HepG2 (cell line): ENCODE measurements around the gene LYRM1. TPM values are rescaled to one million over a fixed set of nuclear protein-coding genes. Genes with fewer than 3 reads are reported as not detected.

Experiments
- ATAC-seq: fragments of 200-7000 bp; cut with Tn5 transposase; 3 replicates; pipeline ENCODE4 v1.9.1; 2020; ENCODE audit warnings: mild to moderate bottlenecking, moderate library complexity
- BruUV-seq: library from RNA; stranded (reverse); fragments of 400-500 nt; replicated peaks from 2 replicates; lab custom pipeline; 2021; lab: Mats Ljungman, UMichigan
- CTCF ChIA-PET: fragments of 300-600 bp; formaldehyde crosslinking; extraction: SDS; loops from one replicate; lab custom pipeline; 2021; ENCODE audit warnings: low total read pairs, inconsistent platforms, low intra/inter-chr PET ratio; lab: Yijun Ruan, JAX
- POLR2A ChIA-PET: fragments of 350-600 bp; sonication (Branson Sonifier 250); formaldehyde crosslinking; loops from one replicate; lab custom pipeline; 2020; ENCODE audit warnings: antibody characterized with exemption, inconsistent platforms; lab: Yijun Ruan, JAX
- DNase-seq: peaks from one replicate; pipeline ENCODE4 v3.0.0-alpha.2; 2015; ENCODE audit warnings: low spot score
- FAIRE-seq: peaks from 3 replicates; lab custom pipeline; 2011; peaks lifted over from hg19 to GRCh38; lab: Jason Lieb, UNC
- H2AFZ ChIP-seq: one replicate; pipeline ENCODE4 v1.6.1; 2011; ENCODE audit warnings: low read length, inconsistent platforms
- H3K27ac ChIP-seq: fragments of 300-600 bp; 3 replicates; pipeline ENCODE4 v1.8.0; 2011; ENCODE audit warnings: mixed run types, mild to moderate bottlenecking, mixed read lengths, low read length, inconsistent platforms; ENCODE audit not compliant: insufficient read depth; ENCODE audit errors: extremely low read length
- H3K27me3 ChIP-seq, 2 experiments: fragments of 200-600 bp in 1 of 2; 2 replicates in 1 of 2; 3 replicates in 1 of 2; pipeline versions ENCODE4 v1.6.0 to v1.8.0; 2011; ENCODE audit warnings: low read length in 2 of 2, mild to moderate bottlenecking in 2 of 2, moderate library complexity in 2 of 2, inconsistent platforms in 1 of 2; ENCODE audit not compliant: insufficient read depth in 2 of 2, control insufficient read depth in 1 of 2
- H3K36me3 ChIP-seq, 2 experiments: fragments of 200-600 bp in 1 of 2; replicated peaks in 1 of 2; 2 replicates in 1 of 2; 3 replicates in 1 of 2; pipeline versions ENCODE4 v1.5.1 to v1.8.0; 2011; ENCODE audit warnings: low read length in 2 of 2, inconsistent platforms in 1 of 2; ENCODE audit not compliant: insufficient read depth in 2 of 2, control insufficient read depth in 1 of 2
- H3K4me1 ChIP-seq: 2 replicates; pipeline ENCODE4 v1.5.1; 2012; ENCODE audit warnings: low read length, inconsistent platforms; ENCODE audit not compliant: insufficient read depth
- H3K4me2 ChIP-seq: 2 replicates; pipeline ENCODE4 v1.6.0; 2011; ENCODE audit warnings: low read depth, low read length, inconsistent platforms
- H3K4me3 ChIP-seq, 3 experiments: fragments of 200-600 bp in 1 of 3; sonication (generic), shearing (Covaris generic) in 1 of 3; replicated peaks in 1 of 3; 2 replicates each; pipeline ENCODE4 v1.5.1; 2011 to 2016; ENCODE audit warnings: low read length in 3 of 3, inconsistent platforms in 2 of 3, low read depth in 2 of 3, mild to moderate bottlenecking in 2 of 3, control low read depth in 1 of 3, mixed read lengths in 1 of 3; ENCODE audit not compliant: insufficient read depth in 1 of 3
- H3K79me2 ChIP-seq: one replicate; pipeline ENCODE4 v1.6.1; 2011; ENCODE audit warnings: low read length, inconsistent platforms; ENCODE audit not compliant: insufficient read depth
- H3K9ac ChIP-seq: 2 replicates; pipeline ENCODE4 v1.6.0; 2011; ENCODE audit warnings: mild to moderate bottlenecking, low read depth, low read length, inconsistent platforms; ENCODE audit not compliant: insufficient read depth
- H3K9me3 ChIP-seq: 2 replicates; pipeline ENCODE4 v1.5.1; 2012; ENCODE audit warnings: mild to moderate bottlenecking, low read length
- H4K20me1 ChIP-seq: 2 replicates; pipeline ENCODE4 v1.6.0; 2011; ENCODE audit warnings: inconsistent platforms, mild to moderate bottlenecking, low read length, moderate library complexity; ENCODE audit not compliant: insufficient read depth
- AHR ChIP-seq: IDR thresholded peaks from 2 replicates; pipeline ENCODE4 v1.6.1; 2018; ENCODE audit warnings: missing genetic modification reagents, missing compliant biosample characterization
- CBX2 ChIP-seq, 2 experiments: fragments of 200-600 bp in 1 of 2; sonication (generic); formaldehyde crosslinking in 1 of 2; IDR thresholded peaks; 2 replicates each; pipeline versions ENCODE4 v1.7.0 to v1.8.1; 2018 to 2022; ENCODE audit warnings: low read depth in 2 of 2, low read length in 1 of 2, mild to moderate bottlenecking in 1 of 2, missing genetic modification reagents in 1 of 2
- EP300 ChIP-seq, 3 experiments: sonication (generic) in 1 of 3; formaldehyde crosslinking in 1 of 3; IDR thresholded peaks; 2 replicates each; pipeline versions ENCODE4 v1.5.1 to v1.6.1; 2011 to 2020; ENCODE audit warnings: low read depth in 2 of 3, low read length in 2 of 3, borderline replicate concordance in 1 of 3, improper control_type of control experiment in 1 of 3, mild to moderate bottlenecking in 1 of 3, missing genetic modification reagents in 1 of 3, moderate library complexity in 1 of 3
- RCOR2 ChIP-seq: IDR thresholded peaks from 2 replicates; pipeline ENCODE4 v1.6.1; 2016; ENCODE audit warnings: missing biosample characterization, missing genetic modification reagents
- SCMH1 ChIP-seq: sonication (generic); formaldehyde crosslinking; IDR thresholded peaks from 2 replicates; pipeline ENCODE4 v1.9.0; 2021; ENCODE audit warnings: missing genetic modification reagents, mild to moderate bottlenecking, borderline replicate concordance
- ZKSCAN8 ChIP-seq: IDR thresholded peaks from 2 replicates; pipeline ENCODE4 v1.6.1; 2016; ENCODE audit warnings: borderline replicate concordance, missing genetic modification reagents, missing compliant biosample characterization
- ZNF569 ChIP-seq: sonication (generic); formaldehyde crosslinking; IDR thresholded peaks from 2 replicates; pipeline ENCODE4 v1.5.0; 2020; ENCODE audit warnings: mild to moderate bottlenecking, missing genetic modification reagents, moderate library complexity, borderline replicate concordance
- ZNF768 ChIP-seq: sonication (generic); formaldehyde crosslinking; IDR thresholded peaks from 2 replicates; pipeline ENCODE4 v1.4.0; 2020; ENCODE audit warnings: missing genetic modification reagents
- ZNF839 ChIP-seq: sonication (generic); formaldehyde crosslinking; IDR thresholded peaks from 2 replicates; pipeline ENCODE4 v1.4.0; 2020; ENCODE audit warnings: missing genetic modification reagents, mild to moderate bottlenecking, borderline replicate concordance
- in situ Hi-C: cut with HindIII; loops from 2 replicates; pipeline ENCODE4 v1.10.0; 2017; ENCODE audit warnings: low pct_unique_long_range_greater_than_20kb; ENCODE audit not compliant: extremely low pct_ligation_motif_present
- intact Hi-C: fragments of 100-400 bp; cut with micrococcal nuclease; formaldehyde crosslinking; loops from one replicate; pipeline ENCODE4 v1.10.0; 2022; ENCODE audit not compliant: unreplicated experiment
- polyA plus RNA-seq, 8 experiments: library from polyadenylated mRNA; depleted of rRNA in 3 of 8; stranded (reverse) in 7 of 8; unstranded in 1 of 8; fragments of >200 nt; fragmentation: Illumina TruSeq in 4 of 8; extraction: Trizol in 4 of 8; gene quantifications; 2 replicates each; pipeline versions ENCODE4 v1.2.1 to v1.2.3, GENCODE V29; 2011 to 2016; ENCODE audit warnings: low read depth in 4 of 8, missing spikeins in 1 of 8, mixed read lengths in 1 of 8; ENCODE audit not compliant: insufficient read depth in 1 of 8
- total RNA-seq, 5 experiments: library from RNA; depleted of rRNA; stranded (reverse); fragments of >200 nt; fragmentation: Illumina TruSeq; extraction: Trizol; gene quantifications; 2 replicates each; pipeline ENCODE4 v1.2.3, GENCODE V29; 2016; ENCODE audit warnings: low read depth in 1 of 5
- TF ChIP-seq, protein P1 (sequence below): sonication (generic); formaldehyde crosslinking; IDR thresholded peaks from 2 replicates; pipeline ENCODE4 v1.5.0; 2020; ENCODE audit warnings: missing genetic modification reagents
- TF ChIP-seq, protein P2 (sequence below), 2 experiments: sonication (generic) in 1 of 2; formaldehyde crosslinking in 1 of 2; IDR thresholded peaks; 2 replicates each; pipeline versions ENCODE4 v1.6.1 to v1.9.0; 2014 to 2022; ENCODE audit warnings: antibody characterized with exemption in 1 of 2, borderline replicate concordance in 1 of 2, inconsistent platforms in 1 of 2, low read depth in 1 of 2, missing genetic modification reagents in 1 of 2

The LYRM1 gene
- total and polyA plus RNA-seq, 2 of the 13 experiments (the other 11 are each of a cell fraction or from before 2014, with no cell fraction given): 59.2 to 82.6 TPM

DNA sequence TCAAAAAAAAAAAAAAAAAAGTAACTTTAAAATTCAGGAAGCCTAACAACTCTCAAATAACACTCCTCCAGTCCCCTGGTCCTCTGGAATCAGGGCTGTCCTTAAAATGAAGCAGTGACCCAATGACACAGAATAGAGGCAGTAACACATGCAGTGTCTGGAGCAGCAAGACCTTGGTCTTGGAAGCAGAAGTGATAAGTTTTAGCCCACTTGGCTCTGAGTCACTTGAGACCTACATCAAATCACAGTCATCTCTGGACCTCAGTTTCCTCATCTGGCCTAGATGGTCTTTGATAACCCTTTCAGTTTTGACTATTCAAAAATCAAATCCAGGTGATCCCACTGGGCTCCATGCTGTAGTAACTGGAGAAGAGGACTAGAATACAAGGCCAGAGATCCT is 39.0 kb downstream of the LYRM1 start:
- H3K79me2 ChIP-seq: no peaks in the 10 kb centered on the region
- H3K4me2 ChIP-seq: no peak overlapping the region
- no peak for ATAC-seq
- peaks cover 11% of the 10 kb centered on the region for H3K4me1 ChIP-seq
- H3K4me3 ChIP-seq: no peak overlapping the region
- no peak for FAIRE-seq
- no TSS peak for BruUV-seq
- H3K27me3 ChIP-seq: peaks cover 3 to 4% of the 10 kb centered on the region in 2 experiments; a peak in 1 of 5 replicates
- intact Hi-C loops: no loop called here
- no peaks in the 10 kb centered on the region for H3K9me3 ChIP-seq
- CTCF ChIA-PET: no interaction called here
- H3K9ac ChIP-seq: no peak overlapping the region
- TF ChIP-seq EP300 (IDR thresholded peaks at IDR 0.05; ENCODE audit: low read depth in 2 of 2, low read length in 2 of 2) (no peak), EP300 (CRISPR knock-in tag; IDR thresholded peaks at IDR 0.05; ENCODE audit: borderline replicate concordance) (no peak), ZNF839 (CRISPR knock-in tag) (no peak), AHR (CRISPR knock-in tag) (no peak), RCOR2 (CRISPR knock-in tag) (no peak), SCMH1 (CRISPR knock-in tag) (no peak), ZNF768 (CRISPR knock-in tag) (no peak), CBX2 (IDR thresholded peaks at IDR 0.05; ENCODE audit: low read depth, low read length) (no peak), CBX2 (CRISPR knock-in tag; IDR thresholded peaks at IDR 0.05; ENCODE audit: low read depth) (no peak), ZKSCAN8 (no peak), ZNF569 (CRISPR knock-in tag) (no peak)
- TF ChIP-seq, protein P1, sequence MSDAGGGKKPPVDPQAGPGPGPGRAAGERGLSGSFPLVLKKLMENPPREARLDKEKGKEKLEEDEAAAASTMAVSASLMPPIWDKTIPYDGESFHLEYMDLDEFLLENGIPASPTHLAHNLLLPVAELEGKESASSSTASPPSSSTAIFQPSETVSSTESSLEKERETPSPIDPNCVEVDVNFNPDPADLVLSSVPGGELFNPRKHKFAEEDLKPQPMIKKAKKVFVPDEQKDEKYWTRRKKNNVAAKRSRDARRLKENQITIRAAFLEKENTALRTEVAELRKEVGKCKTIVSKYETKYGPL: no peak
- TF ChIP-seq, protein P2, sequence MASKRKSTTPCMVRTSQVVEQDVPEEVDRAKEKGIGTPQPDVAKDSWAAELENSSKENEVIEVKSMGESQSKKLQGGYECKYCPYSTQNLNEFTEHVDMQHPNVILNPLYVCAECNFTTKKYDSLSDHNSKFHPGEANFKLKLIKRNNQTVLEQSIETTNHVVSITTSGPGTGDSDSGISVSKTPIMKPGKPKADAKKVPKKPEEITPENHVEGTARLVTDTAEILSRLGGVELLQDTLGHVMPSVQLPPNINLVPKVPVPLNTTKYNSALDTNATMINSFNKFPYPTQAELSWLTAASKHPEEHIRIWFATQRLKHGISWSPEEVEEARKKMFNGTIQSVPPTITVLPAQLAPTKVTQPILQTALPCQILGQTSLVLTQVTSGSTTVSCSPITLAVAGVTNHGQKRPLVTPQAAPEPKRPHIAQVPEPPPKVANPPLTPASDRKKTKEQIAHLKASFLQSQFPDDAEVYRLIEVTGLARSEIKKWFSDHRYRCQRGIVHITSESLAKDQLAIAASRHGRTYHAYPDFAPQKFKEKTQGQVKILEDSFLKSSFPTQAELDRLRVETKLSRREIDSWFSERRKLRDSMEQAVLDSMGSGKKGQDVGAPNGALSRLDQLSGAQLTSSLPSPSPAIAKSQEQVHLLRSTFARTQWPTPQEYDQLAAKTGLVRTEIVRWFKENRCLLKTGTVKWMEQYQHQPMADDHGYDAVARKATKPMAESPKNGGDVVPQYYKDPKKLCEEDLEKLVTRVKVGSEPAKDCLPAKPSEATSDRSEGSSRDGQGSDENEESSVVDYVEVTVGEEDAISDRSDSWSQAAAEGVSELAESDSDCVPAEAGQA (IDR thresholded peaks at IDR 0.05; ENCODE audit: low read depth): no peak
- TF ChIP-seq, protein P2 (CRISPR knock-in tag; IDR thresholded peaks at IDR 0.05; ENCODE audit: borderline replicate concordance): no peak
- POLR2A ChIA-PET: no interaction called here
- no peak for DNase-seq
- no peak overlapping the region for H2AFZ ChIP-seq
- H3K27ac ChIP-seq: no peak overlapping the region
- H4K20me1 ChIP-seq: no peaks in the 10 kb centered on the region
- in situ Hi-C loops: no loop called here
- H3K36me3 ChIP-seq: no peaks in the 10 kb centered on the region
